ENCODE results near the gene PPIL6.
A peak's percentile ranks its signal among the peaks of the same experiment; 100 is the strongest.

GRCh38 chr6:109482905-109483734 is 42.7 kb upstream of the PPIL6 start, which contains the start of gene ZBTB24:
- TF ChIP-seq FOXM1 (IDR thresholded peaks at IDR 0.05; ENCODE audit: borderline replicate concordance, low read depth) (no peak), MAX (IDR thresholded peaks at IDR 0.05) (peak; percentile 78), EGR1 (IDR thresholded peaks at IDR 0.05) (no peak), TAF1 (IDR thresholded peaks at IDR 0.05; ENCODE audit: low read depth) (peak; percentile 65), EP300 (IDR thresholded peaks at IDR 0.05; ENCODE audit: borderline replicate concordance) (0 out of 2 replicates have a peak, but pooled peaks have one; percentile 27), TEAD4 (IDR thresholded peaks at IDR 0.05) (no peak)

Measured in Ishikawa (cell line).